Fibroblast of lung (primary cell): Measurements from ENCODE around the gene RNF146.

ENCODE experiments used
- EZH2 ChIP-seq: IDR thresholded peaks from 2 replicates; pipeline ENCODE4 v1.5.1; 2012; ENCODE audit warnings: low read length, control low read depth, mild to moderate bottlenecking; ENCODE audit errors: missing control alignments
- TF ChIP-seq, protein P1 (sequence below), 2 donors: IDR thresholded peaks in 1 of 2; conservative IDR thresholded peaks in 1 of 2; 1 replicate in 1 of 2; 2 replicates in 1 of 2; pipeline ENCODE4 v1.5.1; 2011 to 2012; ENCODE audit warnings: low read length in 2 of 2, control low read depth in 1 of 2, inconsistent platforms in 1 of 2, low read depth in 1 of 2, mild to moderate bottlenecking in 1 of 2

GRCh38 chr6:127267646-127268625 is 1.3 kb downstream of the RNF146 start:
- TF ChIP-seq, protein P1, sequence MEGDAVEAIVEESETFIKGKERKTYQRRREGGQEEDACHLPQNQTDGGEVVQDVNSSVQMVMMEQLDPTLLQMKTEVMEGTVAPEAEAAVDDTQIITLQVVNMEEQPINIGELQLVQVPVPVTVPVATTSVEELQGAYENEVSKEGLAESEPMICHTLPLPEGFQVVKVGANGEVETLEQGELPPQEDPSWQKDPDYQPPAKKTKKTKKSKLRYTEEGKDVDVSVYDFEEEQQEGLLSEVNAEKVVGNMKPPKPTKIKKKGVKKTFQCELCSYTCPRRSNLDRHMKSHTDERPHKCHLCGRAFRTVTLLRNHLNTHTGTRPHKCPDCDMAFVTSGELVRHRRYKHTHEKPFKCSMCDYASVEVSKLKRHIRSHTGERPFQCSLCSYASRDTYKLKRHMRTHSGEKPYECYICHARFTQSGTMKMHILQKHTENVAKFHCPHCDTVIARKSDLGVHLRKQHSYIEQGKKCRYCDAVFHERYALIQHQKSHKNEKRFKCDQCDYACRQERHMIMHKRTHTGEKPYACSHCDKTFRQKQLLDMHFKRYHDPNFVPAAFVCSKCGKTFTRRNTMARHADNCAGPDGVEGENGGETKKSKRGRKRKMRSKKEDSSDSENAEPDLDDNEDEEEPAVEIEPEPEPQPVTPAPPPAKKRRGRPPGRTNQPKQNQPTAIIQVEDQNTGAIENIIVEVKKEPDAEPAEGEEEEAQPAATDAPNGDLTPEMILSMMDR (conservative IDR thresholded peaks at IDR 0.05 in 1 of 2, IDR thresholded peaks at IDR 0.05 in 1 of 2; ENCODE audit: low read depth in 1 of 2, low read length in 2 of 2), result no peak
- TF ChIP-seq EZH2, result no peak
